H1 (cell line): ENCODE measurements around the gene PACSIN2. TPM values are rescaled to one million over a fixed set of nuclear protein-coding genes. Genes with fewer than 3 reads are reported as not detected.

Source experiments
- GTF2F1 ChIP-seq: IDR thresholded peaks from 2 replicates; pipeline ENCODE4 v1.6.1; 2012; ENCODE audit warnings: low read depth, low read length, improper control_type of control experiment, borderline replicate concordance
- PHF8 ChIP-seq: fragments of 200-600 bp; sonication (generic); conservative IDR thresholded peaks from 2 replicates; pipeline ENCODE4 v1.7.1; 2012; ENCODE audit warnings: low read depth, mild to moderate bottlenecking, inconsistent platforms, low read length, moderate library complexity
- RAD21 ChIP-seq, 2 experiments: IDR thresholded peaks in 1 of 2; conservative IDR thresholded peaks in 1 of 2; 2 replicates each; pipeline ENCODE4 v1.6.1; 2011; ENCODE audit warnings: low read depth in 2 of 2, low read length in 2 of 2, improper control_type of control experiment in 1 of 2, inconsistent platforms in 1 of 2, mild to moderate bottlenecking in 1 of 2, moderate library complexity in 1 of 2
- SRF ChIP-seq: IDR thresholded peaks from 2 replicates; pipeline ENCODE4 v1.6.1; 2011; ENCODE audit warnings: mild to moderate bottlenecking, low read depth, low read length, moderate library complexity
- polyA plus RNA-seq, 7 experiments: library from polyadenylated mRNA; depleted of rRNA in 3 of 7; stranded (reverse) in 5 of 7; unstranded in 2 of 7; fragments of >200 nt in 5 of 7; fragments of 200-250 nt in 2 of 7; gene quantifications; 1 replicate in 5 of 7; 2 replicates in 1 of 7; 4 replicates in 1 of 7; pipeline versions ENCODE4 v1.2.1 to v1.2.3, GENCODE V29; 2011 to 2013; ENCODE audit warnings: missing spikeins in 2 of 7, mixed read lengths in 2 of 7
- total RNA-seq: library from RNA; stranded (reverse); fragmentation: NEBNext Ultra II Directional; extraction: Animal tissue kit (Norgen Biotek cat#: 25700); gene quantifications from 2 replicates; pipeline ENCODE4 v1.2.1, GENCODE V29; 2021

PACSIN2 gene
- total and polyA plus RNA-seq, 2 of the 8 experiments (the other 6 are each of a cell fraction or from before 2014, with no cell fraction given), result 44.8 to 64.2 TPM

GRCh38 chr22:42871146-42872050 lies 143.6 kb downstream of the PACSIN2 start (continued):
- TF ChIP-seq RAD21 (IDR thresholded peaks at IDR 0.05 in 1 of 2, conservative IDR thresholded peaks at IDR 0.05 in 1 of 2; ENCODE audit: low read depth in 2 of 2, low read length in 2 of 2) (no peak), GTF2F1 (no peak), SRF (no peak), PHF8 (no peak)
